GM21367 (cell line): ENCODE results near the gene SUPT5H.
"Not testable (repeated sequence)": the region's sequence is repeated elsewhere in the genome, so short reads cannot be mapped to it uniquely, and the experiment has no call there.

Experiments
- ATAC-seq: cut with Tn5 transposase; IDR thresholded peaks from one replicate; pipeline ENCODE4 v1.9.1; 2021; ENCODE audit not compliant: unreplicated experiment

Gene SUPT5H

GRCh38 chr19:39424934-39425333 lies 20.4 kb upstream of the SUPT5H start:
- ATAC-seq: no peak

DNA sequence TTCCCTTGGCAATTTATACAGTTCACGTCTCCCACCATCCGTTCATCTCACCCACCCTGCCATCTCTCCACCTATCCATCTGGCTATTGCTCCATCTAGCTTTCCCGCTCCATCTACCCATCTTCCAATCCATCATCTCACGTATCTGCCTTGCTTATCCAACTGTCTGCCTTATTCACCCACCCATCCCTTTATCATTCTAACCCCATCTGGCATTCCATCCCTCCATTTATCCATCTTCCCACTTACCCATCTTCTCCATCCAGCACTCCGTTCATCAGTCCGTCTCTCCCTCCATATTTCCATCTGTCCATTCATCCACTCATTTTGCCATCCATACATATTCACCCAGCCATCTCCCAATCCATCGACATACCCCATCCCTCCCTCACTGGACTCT lies 19.6 kb upstream of the SUPT5H start:
- ATAC-seq: no peak

- no peak for ATAC-seq
Observed at GRCh38 chr19:39426170-39426569, 19.2 kb upstream of the SUPT5H start.

GRCh38 chr19:39427707-39428106 lies 17.7 kb upstream of the SUPT5H start:
- ATAC-seq: no peak

DNA sequence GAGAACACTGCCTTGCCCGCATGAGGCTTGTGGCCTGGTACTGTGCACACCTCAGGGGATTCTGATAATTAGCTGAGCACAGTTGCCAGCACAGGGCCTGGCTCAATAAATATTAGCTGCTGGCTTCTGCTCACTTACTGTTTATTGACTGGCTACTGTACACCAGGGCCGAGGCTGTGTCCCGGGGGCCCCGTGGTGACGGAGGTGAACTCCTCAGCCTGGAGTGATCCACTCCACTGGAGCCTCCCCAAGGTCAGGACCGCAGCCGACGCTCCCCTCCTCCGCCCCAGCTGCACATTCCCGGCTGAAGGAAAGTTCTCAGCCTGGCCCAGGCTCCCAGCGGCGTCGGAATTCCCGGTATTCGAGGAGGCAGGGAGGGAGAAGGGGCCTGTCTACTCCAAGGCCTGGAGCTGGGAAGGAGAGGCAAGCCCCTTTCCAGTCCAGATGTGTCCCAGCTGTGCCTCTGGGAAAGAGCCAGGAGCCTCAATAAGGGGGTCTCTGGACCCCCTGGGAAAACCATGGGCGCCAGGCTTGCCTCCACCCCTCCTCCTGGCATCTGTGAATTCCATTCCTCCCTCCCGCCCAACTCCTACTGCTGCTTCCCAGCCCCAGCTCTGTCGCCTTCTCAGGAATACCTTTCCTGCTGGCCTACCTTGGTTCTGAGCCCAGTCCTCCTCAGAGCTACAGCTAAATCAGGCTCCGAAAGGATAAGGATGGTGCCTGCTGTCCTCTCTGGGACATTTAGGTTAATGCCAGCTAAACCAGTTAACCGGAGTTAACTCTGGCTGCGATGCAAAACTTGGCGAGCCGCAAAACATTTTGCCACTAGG lies 16.9 kb upstream of the SUPT5H start:
- no peak for ATAC-seq

DNA sequence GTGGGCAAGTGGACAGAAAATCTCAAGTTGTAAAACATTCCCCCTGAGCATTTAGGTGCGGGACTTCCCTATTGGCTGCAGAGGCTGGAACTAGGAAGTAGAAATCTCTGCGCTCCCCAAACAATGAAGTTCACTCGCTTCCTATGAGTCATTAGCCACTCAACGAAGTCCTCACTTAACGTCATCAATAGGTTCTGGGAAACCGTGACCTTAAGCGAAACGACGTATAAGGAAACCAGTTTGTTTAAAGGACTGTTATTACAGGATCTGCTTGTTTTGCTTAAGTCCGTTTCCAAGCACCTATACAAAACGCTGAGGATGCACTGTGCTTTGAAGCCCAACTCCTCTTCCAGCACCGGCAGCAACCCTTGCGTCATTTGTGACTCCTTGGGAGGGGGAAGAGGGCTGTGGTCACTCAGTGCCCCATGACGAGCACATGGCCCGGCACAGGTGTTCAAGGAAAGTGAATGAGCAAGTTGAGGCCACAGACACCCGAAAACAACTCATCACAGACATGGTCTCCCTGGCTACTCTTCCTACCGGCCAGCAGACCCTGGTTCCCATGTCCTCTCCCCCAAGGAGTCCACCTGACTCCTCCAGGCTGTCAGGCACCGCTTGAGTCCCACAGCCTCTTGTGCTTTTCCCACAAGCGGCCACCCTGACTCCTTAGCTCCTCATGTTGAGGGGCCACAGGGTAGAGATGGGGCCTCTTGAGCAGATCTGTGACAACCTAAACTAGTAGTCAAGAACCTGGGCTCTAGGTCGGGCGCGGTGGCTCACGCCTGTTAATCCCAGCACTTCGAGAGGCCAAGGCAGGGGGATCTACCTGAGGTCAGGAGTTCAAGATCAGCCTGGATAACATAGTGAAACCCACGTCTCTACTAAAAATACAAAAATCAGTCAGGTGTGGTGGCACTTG lies 14.4 kb upstream of the SUPT5H start:
- no peak for ATAC-seq

- no peak for ATAC-seq
Observed at GRCh38 chr19:39432677-39433025, 12.7 kb upstream of the SUPT5H start.

- ATAC-seq: no peak
Observed at GRCh38 chr19:39433480-39434079, 11.8 kb upstream of the SUPT5H start.

DNA sequence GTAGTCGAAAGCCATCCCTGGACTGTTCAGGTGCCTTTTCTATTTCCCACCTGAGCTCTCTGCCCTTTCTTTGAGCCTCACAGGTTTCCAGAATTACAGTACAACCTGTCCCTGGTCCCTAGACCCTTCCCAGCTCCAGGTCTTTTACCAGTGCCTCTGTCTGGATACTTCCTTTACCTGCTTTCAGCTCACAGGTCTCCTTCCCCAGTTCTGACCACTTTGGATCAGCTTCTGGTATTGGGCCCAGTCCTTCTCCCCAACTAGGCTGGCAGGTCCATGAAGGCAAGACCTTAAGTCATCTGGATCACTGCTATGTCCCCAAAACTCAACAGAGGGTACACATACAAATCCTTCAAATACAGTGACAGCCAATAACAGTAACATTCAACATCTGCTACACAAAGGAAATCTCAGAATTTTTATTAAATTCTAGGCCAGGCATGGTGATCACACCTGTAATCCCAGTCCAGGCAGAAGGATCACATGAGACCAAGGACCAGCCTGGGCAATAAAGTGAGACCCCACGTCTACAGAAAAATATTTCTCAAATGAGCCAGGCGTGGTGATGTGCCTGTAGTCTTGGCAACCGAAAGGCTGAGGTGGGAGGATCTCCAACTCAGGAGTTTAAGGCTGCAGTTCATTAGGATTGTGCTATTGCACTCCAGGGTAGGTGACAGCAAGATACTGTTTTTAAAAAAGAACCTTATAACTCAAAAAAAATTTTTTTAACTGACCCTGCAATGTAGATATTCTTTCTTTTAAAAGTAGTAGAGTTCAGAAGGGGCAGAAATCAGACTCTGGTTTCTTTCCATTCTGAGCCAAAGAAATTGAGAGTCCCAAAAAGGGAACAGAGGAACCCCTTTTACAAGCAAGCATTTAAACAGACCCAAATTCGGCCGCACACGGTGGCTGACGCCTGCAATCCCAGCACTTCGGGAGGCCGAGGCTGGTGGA lies 11.0 kb upstream of the SUPT5H start:
- ATAC-seq: no peak

DNA sequence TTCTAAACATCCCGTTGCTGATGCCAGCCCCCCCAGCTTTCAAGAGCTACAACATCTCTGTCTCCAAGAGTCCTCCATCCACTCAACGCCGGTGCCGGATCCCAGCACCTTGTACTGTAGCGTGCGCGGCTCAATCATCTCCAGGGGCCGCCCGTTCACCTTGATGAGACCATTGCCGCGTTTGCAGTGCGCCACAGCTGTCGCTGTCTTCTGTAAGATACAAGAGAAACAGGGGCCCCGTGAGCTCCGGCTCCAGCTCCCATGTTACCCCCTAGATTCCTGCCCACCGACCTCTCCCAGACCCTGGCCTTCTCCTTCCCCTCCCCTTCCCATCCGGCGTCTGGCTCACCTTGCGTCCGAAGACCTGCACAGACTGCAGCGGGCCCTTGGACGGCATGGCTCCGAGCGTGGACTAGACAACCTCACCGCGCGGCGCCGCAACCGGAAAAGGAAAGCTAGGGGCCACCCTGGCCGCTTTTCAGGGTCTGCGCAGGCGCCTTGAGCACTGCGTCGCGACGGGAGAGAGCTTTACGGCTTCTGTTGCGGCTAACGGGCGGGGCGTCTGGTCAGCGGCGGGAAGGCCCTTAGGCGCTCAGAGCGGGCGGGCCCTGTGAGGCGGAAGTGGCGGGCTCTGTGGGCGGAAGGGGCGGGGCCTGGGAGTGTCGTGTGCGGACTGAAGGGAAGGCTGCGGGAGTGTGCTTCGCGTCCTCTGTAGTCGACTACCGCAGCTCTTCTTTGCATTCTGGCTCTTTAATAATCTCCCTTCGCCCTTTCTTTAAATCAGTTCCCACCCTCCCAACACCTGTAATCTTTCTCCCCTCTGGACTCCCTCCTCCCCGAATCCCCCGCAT lies 9.7 kb upstream of the SUPT5H start, which contains the start of gene RPS16:
Gene RPS16 (minus strand): TSS at position 451 of the 851 bp plus-strand sequence. CDS start 54 bp downstream, at position 397.
- peak; percentile 72 for ATAC-seq

DNA sequence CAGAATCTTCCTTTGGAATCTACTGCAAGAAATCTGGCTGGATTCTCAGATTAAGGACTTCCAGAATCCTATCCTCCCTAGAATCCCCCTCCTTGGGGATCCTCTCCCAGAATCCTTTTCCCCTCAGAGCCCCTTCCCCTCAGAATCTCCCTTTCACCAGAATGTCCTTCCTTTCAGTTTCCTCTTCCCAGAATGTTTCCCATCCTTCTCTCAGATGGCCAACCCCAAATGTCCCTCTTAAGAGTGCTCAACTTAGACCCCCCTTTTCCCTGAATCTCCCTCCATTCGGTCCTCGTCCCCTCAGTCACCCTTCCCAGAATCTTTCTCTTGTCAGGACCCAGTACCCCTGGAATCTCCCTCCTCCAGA lies 9.0 kb upstream of the SUPT5H start:
- no peak for ATAC-seq

DNA sequence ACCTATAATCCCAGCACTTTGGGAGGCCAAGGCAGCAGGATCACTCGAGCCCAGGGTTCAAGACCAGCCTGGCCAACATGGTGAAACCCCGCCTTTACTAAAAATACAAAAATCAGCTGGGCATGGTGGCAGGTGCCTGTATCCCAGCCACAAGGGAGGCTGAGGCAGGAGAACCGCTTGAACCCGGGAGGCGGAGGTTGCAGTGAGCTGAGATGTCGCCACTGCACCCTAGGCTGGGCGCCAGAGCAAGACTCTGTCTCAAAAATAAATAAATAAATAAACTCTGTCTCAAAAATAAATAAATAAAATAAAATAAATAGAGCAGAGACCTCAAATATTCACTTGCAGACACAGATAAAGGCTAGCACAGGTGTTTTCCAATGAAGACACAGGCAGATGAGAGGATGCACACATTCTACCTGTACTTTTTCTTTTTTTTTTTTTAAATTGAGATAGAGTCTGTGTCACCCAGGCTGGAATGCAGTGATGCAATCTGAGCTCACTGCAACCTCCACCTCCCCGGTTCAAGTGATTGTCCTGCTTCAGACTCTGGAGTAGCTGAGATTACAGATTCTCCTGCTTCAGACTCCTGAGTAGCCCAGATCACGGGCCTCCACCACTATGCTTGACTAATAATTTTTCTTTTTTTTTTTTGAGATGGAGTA lies 7.0 kb upstream of the SUPT5H start:
- no peak for ATAC-seq

DNA sequence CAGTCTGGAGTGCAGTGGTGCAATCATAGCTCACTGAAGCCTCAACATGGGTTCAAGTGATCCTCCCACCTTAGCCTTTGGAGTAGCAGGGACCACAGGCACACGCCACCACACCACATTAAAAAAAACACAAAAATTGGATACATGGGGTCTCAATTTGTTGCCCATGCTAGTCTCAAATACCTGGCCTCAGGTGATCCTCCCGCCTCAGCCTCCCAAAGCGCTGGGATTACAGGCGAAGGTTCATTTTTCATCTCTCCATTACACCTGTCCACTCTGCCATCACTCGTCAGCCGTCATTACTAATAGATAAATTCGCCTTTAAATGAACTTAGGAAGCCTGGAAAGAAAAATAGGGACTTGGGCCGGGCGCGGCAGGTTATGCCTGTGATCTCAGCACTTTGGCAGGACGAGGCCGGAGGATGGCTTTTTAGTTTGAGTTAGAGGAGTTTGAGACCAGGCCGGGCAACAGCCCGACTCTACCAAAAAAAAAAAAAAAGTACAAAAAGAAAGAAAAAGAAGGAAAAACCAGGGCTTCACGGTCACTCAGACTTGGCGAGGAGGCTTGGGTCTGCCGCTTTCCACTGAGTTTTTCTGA lies 685 bp upstream of the SUPT5H start:
- no peak for ATAC-seq

- ATAC-seq: no peak
Observed at GRCh38 chr19:39446365-39447084, 1.1 kb downstream of the SUPT5H start.

GRCh38 chr19:39448271-39448670 lies 2.9 kb downstream of the SUPT5H start:
- ATAC-seq: no peak

DNA sequence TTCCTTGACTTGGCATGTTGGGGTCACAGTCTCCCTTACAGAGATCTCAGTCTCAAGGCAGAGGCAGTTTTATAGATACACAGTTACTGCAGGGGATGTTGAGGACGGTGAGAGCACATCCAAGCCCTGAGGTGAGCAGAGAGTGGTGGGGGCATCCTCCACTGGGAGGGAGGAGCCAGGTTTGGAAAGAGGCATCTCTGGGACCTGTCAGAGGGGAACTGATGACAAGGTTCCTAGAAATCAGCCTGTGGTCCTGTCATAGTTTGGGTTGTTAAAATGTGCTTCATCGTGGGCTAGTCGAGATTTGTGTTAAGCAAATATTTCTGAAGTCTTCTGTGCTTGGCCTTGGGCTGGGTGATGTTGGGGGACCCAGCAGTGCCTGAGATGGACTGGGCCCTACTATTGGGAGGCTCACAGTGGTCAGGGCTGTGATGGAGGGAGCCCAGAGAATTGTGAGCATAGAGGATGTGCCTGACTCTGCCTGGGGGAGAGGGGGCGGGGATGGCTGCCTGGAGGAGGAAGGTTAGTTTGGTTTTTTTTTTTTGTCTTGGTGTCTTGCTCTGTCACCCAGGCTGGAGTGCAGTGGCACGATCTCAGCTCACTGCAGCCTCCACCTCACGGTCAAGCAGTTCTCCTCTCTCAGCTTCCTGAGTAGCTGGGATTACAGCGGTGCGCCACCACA lies 3.9 kb downstream of the SUPT5H start:
- ATAC-seq: no peak

DNA sequence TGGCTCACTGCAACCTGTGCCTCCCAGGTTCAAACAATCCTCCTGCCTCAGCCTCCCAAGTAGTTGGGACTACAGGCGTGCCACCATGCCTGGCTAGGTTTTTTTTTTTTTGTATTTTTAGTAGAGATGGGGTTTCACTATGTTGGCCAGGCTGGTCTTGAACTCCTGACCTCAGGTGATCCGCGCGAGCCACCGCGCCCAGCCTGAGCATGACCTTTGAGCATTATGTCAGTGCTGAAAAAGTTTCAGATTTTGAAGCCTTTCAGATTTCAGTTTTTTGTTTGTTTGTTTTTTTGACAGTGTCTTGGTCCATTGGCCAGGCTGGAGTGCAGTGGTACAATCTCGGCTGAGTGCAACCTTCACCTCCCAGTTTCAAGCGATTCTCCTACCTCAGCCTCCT lies 5.9 kb downstream of the SUPT5H start:
- not testable (repeated sequence) for ATAC-seq
